Measurements from ENCODE around the gene GRIK2.
"Not testable (repeated sequence)": the region's sequence is repeated elsewhere in the genome, so short reads cannot be mapped to it uniquely, and the experiment has no call there.

The GRIK2 gene

GRCh38 chr6:101541894-101542293, 148.4 kb downstream of the GRIK2 start:
- DNase-seq: no peak

GRCh38 chr6:101543796-101544195, 150.3 kb downstream of the GRIK2 start:
- DNase-seq: no peak

- no peak for DNase-seq
Observed at GRCh38 chr6:101544286-101544685, 150.8 kb downstream of the GRIK2 start.

- DNase-seq: no peak
Observed at GRCh38 chr6:101545191-101545590, 151.7 kb downstream of the GRIK2 start.

- no peak for DNase-seq
Observed at GRCh38 chr6:101550451-101550850, 156.9 kb downstream of the GRIK2 start.

GRCh38 chr6:101554231-101554630, 160.7 kb downstream of the GRIK2 start:
- no peak for DNase-seq

GRCh38 chr6:101558712-101559111, 165.2 kb downstream of the GRIK2 start:
- DNase-seq: no peak

GRCh38 chr6:101572627-101573026, 179.1 kb downstream of the GRIK2 start:
- DNase-seq: no peak

- DNase-seq: no peak
Observed at GRCh38 chr6:101577091-101577490, 183.6 kb downstream of the GRIK2 start.

GRCh38 chr6:101578306-101578705, 184.8 kb downstream of the GRIK2 start:
- DNase-seq: no peak

- no peak for DNase-seq
Observed at GRCh38 chr6:101582792-101583191, 189.3 kb downstream of the GRIK2 start.

GRCh38 chr6:101585501-101585900, 192.0 kb downstream of the GRIK2 start:
- no peak for DNase-seq

- no peak for DNase-seq
Observed at GRCh38 chr6:101588343-101588742, 194.8 kb downstream of the GRIK2 start.

GRCh38 chr6:101595276-101595675, 201.8 kb downstream of the GRIK2 start:
- no peak for DNase-seq

- DNase-seq: no peak
Observed at GRCh38 chr6:101597693-101598092, 204.2 kb downstream of the GRIK2 start.

- DNase-seq: no peak
Observed at GRCh38 chr6:101605426-101605825, 211.9 kb downstream of the GRIK2 start.

- no peak for DNase-seq
Observed at GRCh38 chr6:101605874-101606273, 212.4 kb downstream of the GRIK2 start.

- peak; percentile 93 for DNase-seq
Observed at GRCh38 chr6:101607111-101607690, 213.7 kb downstream of the GRIK2 start.

GRCh38 chr6:101608703-101609102, 215.2 kb downstream of the GRIK2 start:
- DNase-seq: no peak

- DNase-seq: no peak
Observed at GRCh38 chr6:101613556-101613955, 220.0 kb downstream of the GRIK2 start.

- DNase-seq: no peak
Observed at GRCh38 chr6:101614774-101615173, 221.3 kb downstream of the GRIK2 start.

- DNase-seq: no peak
Observed at GRCh38 chr6:101626269-101626668, 232.8 kb downstream of the GRIK2 start.

GRCh38 chr6:101630941-101631340, 237.4 kb downstream of the GRIK2 start:
- no peak for DNase-seq

- no peak for DNase-seq
Observed at GRCh38 chr6:101633081-101633480, 239.6 kb downstream of the GRIK2 start.

GRCh38 chr6:101638865-101639264, 245.4 kb downstream of the GRIK2 start:
- not testable (repeated sequence) for DNase-seq

- DNase-seq: no peak
Observed at GRCh38 chr6:101640131-101640530, 246.6 kb downstream of the GRIK2 start.
